Measurements from ENCODE around the gene SLC25A52.
A peak's percentile ranks its signal among the peaks of the same experiment; 100 is the strongest.
"Not testable (repeated sequence)": the region's sequence is repeated elsewhere in the genome, so short reads cannot be mapped to it uniquely, and the experiment has no call there.

The SLC25A52 gene

DNA sequence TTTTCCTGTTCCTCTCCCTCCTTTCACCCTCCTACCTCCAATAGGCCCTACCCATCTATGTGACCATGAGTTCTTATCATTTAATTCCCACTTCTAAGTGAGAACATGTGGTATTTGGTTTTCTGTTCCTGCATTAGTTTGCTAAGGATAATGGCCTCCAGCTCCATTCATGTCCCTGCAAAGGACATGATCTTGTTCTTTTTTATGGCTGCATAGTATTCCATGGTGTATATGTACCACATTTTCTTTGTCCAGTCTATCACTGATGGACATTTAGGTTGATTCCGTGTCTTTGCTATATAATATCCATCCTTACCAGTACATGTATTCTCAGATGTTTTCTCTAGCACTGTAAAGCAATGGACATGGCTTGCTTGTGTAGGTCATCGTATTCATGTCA is 31.5 kb downstream of the SLC25A52 start:
- CTCF ChIA-PET: interaction anchor here (1.1 to 1.5 kb wide), 2 partner anchors 9 to 165 kb away, joined by 3 to 4 read pairs; no protein-coding TSS in a partner anchor
- WGBS (ENCODE audit: insufficient coverage): no CpG with 5 or more reads among the region's 2 CpGs

DNA sequence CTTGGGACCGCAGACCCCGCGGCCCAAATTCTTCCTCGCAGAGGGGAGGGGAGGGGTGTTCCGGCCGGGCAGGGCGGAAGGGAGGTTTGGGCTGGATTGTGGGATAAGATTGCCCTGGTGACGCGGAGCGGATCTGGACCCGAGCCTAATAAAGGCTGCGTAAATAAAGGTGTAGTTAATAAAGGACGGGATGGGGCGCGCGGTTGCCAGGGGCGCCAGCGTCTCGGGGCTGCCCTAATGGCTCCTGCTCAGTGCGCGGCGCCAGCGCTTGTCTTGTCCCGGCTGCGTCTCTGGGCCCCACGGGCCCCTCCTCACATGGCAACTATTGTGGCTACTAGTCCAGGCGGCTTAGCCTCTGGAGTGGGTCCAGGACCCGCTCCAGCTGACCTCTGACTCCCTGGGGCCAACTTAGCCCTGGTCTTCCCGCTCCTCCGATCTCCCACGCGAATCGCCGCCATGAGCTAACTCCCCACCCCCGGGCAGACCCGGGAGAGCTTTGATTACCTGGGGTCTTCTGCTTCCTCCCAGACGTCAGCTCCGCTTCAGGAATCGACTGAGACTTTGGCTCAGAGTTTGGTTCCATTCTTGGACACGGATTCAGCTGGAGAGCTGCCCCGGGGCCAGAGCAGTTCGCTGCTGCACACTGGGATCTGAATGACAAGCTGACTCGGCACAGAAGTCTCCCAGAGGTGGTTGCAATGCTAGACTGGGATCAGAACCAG is 36.5 kb downstream of the SLC25A52 start:
- POLR2A ChIA-PET: no interaction called here
- Histone ChIP-seq H3K27ac (ENCODE audit: insufficient read depth in 1 of 2, low read depth in 1 of 2, low read length in 2 of 2, poor library complexity in 1 of 2, severe bottlenecking in 2 of 2) (peak overlapping the region in 1 of 2 experiments; percentile 52), H3K9me3 (ENCODE audit: control extremely low read depth in 1 of 5, control insufficient read depth in 4 of 5, insufficient read depth in 2 of 5, low read depth in 1 of 5, low read length in 4 of 5) (peaks cover 0 to 6% (median 2%) of the 10 kb centered on the region in 5 experiments), H3K36me3 (ENCODE audit: control insufficient read depth in 4 of 4, insufficient read depth in 4 of 4, low read length in 3 of 4) (no peaks in the 10 kb centered on the region), H3K4me3 (ENCODE audit: control insufficient read depth in 1 of 7, extremely low read depth in 1 of 7, insufficient read depth in 4 of 7, low read depth in 2 of 7, low read length in 6 of 7) (peak overlapping the region; percentile 50 to 91 (median 71)), H3K27me3 (replicated peaks in 2 of 5; ENCODE audit: control insufficient read depth in 4 of 5, insufficient read depth in 5 of 5, low read length in 4 of 5) (no peaks in the 10 kb centered on the region), H3K4me1 (ENCODE audit: control extremely low read depth in 1 of 4, control insufficient read depth in 4 of 4, insufficient read depth in 4 of 4, low read length in 3 of 4) (peaks cover 0 to 28% (median 6%) of the 10 kb centered on the region in 4 experiments)
- DNase-seq: peak in 1 of 3 donors; percentile 34
- CTCF ChIA-PET: interaction anchor here (0.7 to 4.4 kb wide), 16 partner anchors 9 to 201 kb away, joined by 3 to 38 read pairs (median 6); no protein-coding TSS in a partner anchor
- whole genome bisulfite sequencing (ENCODE audit: insufficient coverage): 13% methylated on average over 40 of the region's 43 CpGs

More for the DNA sequence above, 31.5 kb downstream of the SLC25A52 start:
- H3K4me3 ChIP-seq (ENCODE audit: control insufficient read depth in 1 of 7, extremely low read depth in 1 of 7, insufficient read depth in 4 of 7, low read depth in 2 of 7, low read length in 6 of 7); H3K36me3 ChIP-seq (ENCODE audit: control insufficient read depth in 4 of 4, insufficient read depth in 4 of 4, low read length in 3 of 4); POLR2A ChIA-PET; H3K9me3 ChIP-seq (ENCODE audit: control extremely low read depth in 1 of 5, control insufficient read depth in 4 of 5, insufficient read depth in 2 of 5, low read depth in 1 of 5, low read length in 4 of 5); H3K27ac ChIP-seq (ENCODE audit: insufficient read depth in 1 of 2, low read depth in 1 of 2, low read length in 2 of 2, poor library complexity in 1 of 2, severe bottlenecking in 2 of 2); H3K27me3 ChIP-seq (replicated peaks in 2 of 5; ENCODE audit: control insufficient read depth in 4 of 5, insufficient read depth in 5 of 5, low read length in 4 of 5); DNase-seq: not testable (repeated sequence)
- peaks cover 0 to 15% (median 4%) of the 10 kb centered on the region in 4 experiments for H3K4me1 ChIP-seq (ENCODE audit: control extremely low read depth in 1 of 4, control insufficient read depth in 4 of 4, insufficient read depth in 4 of 4, low read length in 3 of 4)

DNA sequence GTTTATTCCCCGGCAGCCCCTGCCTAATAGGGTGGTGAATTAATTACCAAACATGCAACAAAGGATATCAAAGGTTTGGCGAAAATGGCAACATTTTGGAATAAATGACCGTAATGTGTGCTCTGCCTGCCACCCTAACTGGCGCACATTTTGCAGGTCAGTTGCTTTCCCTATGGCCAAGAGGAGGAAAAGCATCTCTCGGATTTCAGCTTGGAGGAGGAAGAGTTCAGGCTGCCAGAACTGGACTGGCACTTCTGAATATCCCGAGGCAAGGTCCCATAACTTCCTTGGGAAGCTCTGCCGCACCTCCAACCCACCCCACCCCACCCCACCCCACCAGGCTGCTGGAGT is 37.1 kb downstream of the SLC25A52 start:
- WGBS (ENCODE audit: insufficient coverage): 68% methylated on average over 4 of the region's 7 CpGs
- Histone ChIP-seq H3K9me3 (ENCODE audit: control extremely low read depth in 1 of 5, control insufficient read depth in 4 of 5, insufficient read depth in 2 of 5, low read depth in 1 of 5, low read length in 4 of 5) (peaks cover 0 to 7% (median 3%) of the 10 kb centered on the region in 5 experiments), H3K27me3 (replicated peaks in 2 of 5; ENCODE audit: control insufficient read depth in 4 of 5, insufficient read depth in 5 of 5, low read length in 4 of 5) (no peaks in the 10 kb centered on the region), H3K36me3 (ENCODE audit: control insufficient read depth in 4 of 4, insufficient read depth in 4 of 4, low read length in 3 of 4) (no peaks in the 10 kb centered on the region), H3K4me1 (ENCODE audit: control extremely low read depth in 1 of 4, control insufficient read depth in 4 of 4, insufficient read depth in 4 of 4, low read length in 3 of 4) (peaks cover 0 to 28% (median 6%) of the 10 kb centered on the region in 4 experiments), H3K27ac (ENCODE audit: insufficient read depth in 1 of 2, low read depth in 1 of 2, low read length in 2 of 2, poor library complexity in 1 of 2, severe bottlenecking in 2 of 2) (no peak overlapping the region), H3K4me3 (ENCODE audit: control insufficient read depth in 1 of 7, extremely low read depth in 1 of 7, insufficient read depth in 4 of 7, low read depth in 2 of 7, low read length in 6 of 7) (peak overlapping the region in 5 of 7 experiments; percentile 50 to 91 (median 76))
- ChIA-PET CTCF (interaction anchor here (0.7 to 4.4 kb wide), 19 partner anchors 8 to 300 kb away, joined by 3 to 38 read pairs (median 5); partner anchors contain the start of gene B4GALT6), POLR2A (no interaction called here)
- no peak for DNase-seq

DNA sequence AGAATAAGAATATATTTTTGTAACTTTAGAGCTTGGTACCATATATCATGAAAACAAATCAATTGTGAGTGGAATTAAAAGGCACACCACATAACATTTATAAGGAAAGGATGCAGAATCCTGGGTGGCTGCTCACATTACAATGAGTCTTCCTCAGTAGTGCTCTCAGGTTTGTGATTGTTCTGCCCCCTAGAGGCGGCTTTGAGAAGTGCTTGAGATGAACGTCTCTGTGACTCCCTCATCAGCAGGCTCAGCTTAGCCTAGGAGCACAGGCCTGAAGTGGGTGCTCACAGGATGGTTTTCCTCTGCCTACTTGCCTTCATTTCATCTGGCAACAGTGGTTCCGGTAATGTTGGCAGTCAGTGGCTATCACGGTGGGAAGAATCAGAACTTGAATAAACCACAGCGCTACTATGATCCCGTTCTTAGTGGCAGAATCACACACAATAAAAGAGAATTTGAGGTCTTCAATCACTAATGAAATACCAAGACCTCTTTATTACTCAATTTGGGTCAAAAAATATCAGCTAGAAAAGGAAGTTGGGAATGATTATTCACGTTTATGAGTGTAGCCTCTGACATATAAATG is 38.2 kb downstream of the SLC25A52 start:
- H3K4me1 ChIP-seq (ENCODE audit: control extremely low read depth in 1 of 4, control insufficient read depth in 4 of 4, insufficient read depth in 4 of 4, low read length in 3 of 4): peaks cover 0 to 24% (median 6%) of the 10 kb centered on the region in 4 experiments
- ChIA-PET POLR2A (no interaction called here), CTCF (interaction anchor here (0.5 to 4.4 kb wide), 37 partner anchors 11 to 299 kb away, joined by 3 to 38 read pairs (median 5); partner anchors contain the start of genes B4GALT6 and TTR)
- no peak overlapping the region for H3K4me3 ChIP-seq (ENCODE audit: control insufficient read depth in 1 of 7, extremely low read depth in 1 of 7, insufficient read depth in 4 of 7, low read depth in 2 of 7, low read length in 6 of 7)
- H3K27ac ChIP-seq (ENCODE audit: insufficient read depth in 1 of 2, low read depth in 1 of 2, low read length in 2 of 2, poor library complexity in 1 of 2, severe bottlenecking in 2 of 2): no peak overlapping the region
- H3K36me3 ChIP-seq (ENCODE audit: control insufficient read depth in 4 of 4, insufficient read depth in 4 of 4, low read length in 3 of 4): no peaks in the 10 kb centered on the region
- no peaks in the 10 kb centered on the region for H3K27me3 ChIP-seq (replicated peaks in 2 of 5; ENCODE audit: control insufficient read depth in 4 of 5, insufficient read depth in 5 of 5, low read length in 4 of 5)
- peak; percentile 84 to 88 (median 86) for DNase-seq
- peaks cover 0 to 9% (median 3%) of the 10 kb centered on the region in 5 experiments for H3K9me3 ChIP-seq (ENCODE audit: control extremely low read depth in 1 of 5, control insufficient read depth in 4 of 5, insufficient read depth in 2 of 5, low read depth in 1 of 5, low read length in 4 of 5)
- WGBS (ENCODE audit: insufficient coverage): 4% methylated on average over 3 of the region's 7 CpGs

DNA sequence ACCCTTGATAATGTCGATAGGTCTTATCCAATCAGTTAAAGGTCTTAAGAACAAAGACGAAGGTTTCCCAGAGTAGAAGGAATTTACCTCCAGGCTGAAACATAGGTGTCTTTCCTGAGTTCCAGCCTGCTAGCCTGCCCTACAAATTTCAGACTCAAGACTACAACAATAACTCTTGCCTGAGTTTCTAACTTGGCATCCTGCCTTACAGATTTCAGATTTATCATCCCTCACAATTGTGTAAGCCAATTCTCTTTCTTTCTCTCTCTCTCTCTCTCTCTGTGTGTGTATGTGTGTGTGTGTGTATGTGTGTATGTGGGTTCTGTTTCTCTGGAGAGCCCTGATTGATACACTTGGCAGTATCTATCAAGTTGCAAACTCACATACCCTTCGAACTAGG is 39.1 kb downstream of the SLC25A52 start:
- DNase-seq: no peak
- POLR2A ChIA-PET: no interaction called here
- Histone ChIP-seq H3K27ac (ENCODE audit: insufficient read depth in 1 of 2, low read depth in 1 of 2, low read length in 2 of 2, poor library complexity in 1 of 2, severe bottlenecking in 2 of 2) (no peak overlapping the region), H3K36me3 (ENCODE audit: control insufficient read depth in 4 of 4, insufficient read depth in 4 of 4, low read length in 3 of 4) (no peaks in the 10 kb centered on the region), H3K9me3 (ENCODE audit: control extremely low read depth in 1 of 5, control insufficient read depth in 4 of 5, insufficient read depth in 2 of 5, low read depth in 1 of 5, low read length in 4 of 5) (peaks cover 0 to 9% (median 3%) of the 10 kb centered on the region in 5 experiments), H3K4me3 (ENCODE audit: control insufficient read depth in 1 of 7, extremely low read depth in 1 of 7, insufficient read depth in 4 of 7, low read depth in 2 of 7, low read length in 6 of 7) (no peak overlapping the region), H3K4me1 (ENCODE audit: control extremely low read depth in 1 of 4, control insufficient read depth in 4 of 4, insufficient read depth in 4 of 4, low read length in 3 of 4) (peaks cover 0 to 24% (median 6%) of the 10 kb centered on the region in 4 experiments), H3K27me3 (replicated peaks in 2 of 5; ENCODE audit: control insufficient read depth in 4 of 5, insufficient read depth in 5 of 5, low read length in 4 of 5) (no peaks in the 10 kb centered on the region)
- 95% methylated on average over 2 of the region's 3 CpGs for WGBS (ENCODE audit: insufficient coverage)
- CTCF ChIA-PET: interaction anchor here (1.0 to 4.4 kb wide), 23 partner anchors 10 to 169 kb away, joined by 3 to 38 read pairs (median 6); partner anchors contain the start of genes B4GALT6 and TTR

DNA sequence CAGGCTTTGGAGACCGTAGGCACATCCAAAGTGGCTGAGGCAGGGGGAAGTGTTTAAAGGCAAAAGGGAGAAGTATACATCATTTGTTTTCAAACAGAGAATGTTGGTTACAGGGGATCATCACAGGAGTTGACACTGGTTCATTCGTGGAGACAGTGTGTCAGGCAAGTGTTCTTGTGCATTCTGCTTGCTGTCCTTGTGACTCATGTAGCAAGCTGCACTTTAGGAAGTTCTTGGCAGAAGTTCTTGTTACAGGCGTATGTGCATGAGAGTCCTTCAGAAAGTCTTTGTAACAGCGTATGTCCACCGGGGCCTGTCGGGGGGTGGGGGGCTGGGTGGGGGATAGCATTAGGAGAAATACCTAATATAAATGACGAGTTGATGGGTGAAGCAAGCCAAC is 39.8 kb downstream of the SLC25A52 start:
- Histone ChIP-seq H3K4me1 (ENCODE audit: control extremely low read depth in 1 of 4, control insufficient read depth in 4 of 4, insufficient read depth in 4 of 4, low read length in 3 of 4) (peaks cover 0 to 24% (median 6%) of the 10 kb centered on the region in 4 experiments), H3K36me3 (ENCODE audit: control insufficient read depth in 4 of 4, insufficient read depth in 4 of 4, low read length in 3 of 4) (no peaks in the 10 kb centered on the region), H3K27ac (ENCODE audit: insufficient read depth in 1 of 2, low read depth in 1 of 2, low read length in 2 of 2, poor library complexity in 1 of 2, severe bottlenecking in 2 of 2) (no peak overlapping the region), H3K27me3 (replicated peaks in 2 of 5; ENCODE audit: control insufficient read depth in 4 of 5, insufficient read depth in 5 of 5, low read length in 4 of 5) (no peaks in the 10 kb centered on the region), H3K4me3 (ENCODE audit: control insufficient read depth in 1 of 7, extremely low read depth in 1 of 7, insufficient read depth in 4 of 7, low read depth in 2 of 7, low read length in 6 of 7) (no peak overlapping the region), H3K9me3 (ENCODE audit: control extremely low read depth in 1 of 5, control insufficient read depth in 4 of 5, insufficient read depth in 2 of 5, low read depth in 1 of 5, low read length in 4 of 5) (peaks cover 0 to 9% (median 3%) of the 10 kb centered on the region in 5 experiments)
- POLR2A ChIA-PET: interaction anchor here (0.6 kb wide), 1 partner anchor 421 kb away, joined by 3 read pairs; no protein-coding TSS in a partner anchor
- CTCF ChIA-PET: interaction anchor here (0.8 to 1.4 kb wide), 4 partner anchors 110 to 160 kb away, joined by 3 to 4 read pairs (median 3); no protein-coding TSS in a partner anchor
- DNase-seq: peak in 1 of 3 donors; percentile 35
- WGBS (ENCODE audit: insufficient coverage): 92% methylated on average over 3 of the region's 7 CpGs
